ENCODE measurements around the gene SRRM5.
A peak's percentile ranks its signal among the peaks of the same experiment; 100 is the strongest.

- TF ChIP-seq CTCF (IDR thresholded peaks at IDR 0.05; ENCODE audit: low read length) (peak; percentile 6; the same call in 1 of the 2 replicates), EZH2phosphoT487 (IDR thresholded peaks at IDR 0.05; ENCODE audit: low read length) (no peak)
Observed at GRCh38 chr19:43662487-43662886, 50.6 kb downstream of the SRRM5 start.

Measured in MM.1S (cell line).